ENCODE measurements around the gene BRI3BP.
"Not testable (repeated sequence)": the region's sequence is repeated elsewhere in the genome, so short reads cannot be mapped to it uniquely, and the experiment has no call there.

The BRI3BP gene

GRCh38 chr12:125021096-125021495 lies 27.7 kb downstream of the BRI3BP start:
- DNase-seq (ENCODE audit: low read depth in 1 of 2, low spot score in 1 of 2) = no peak

DNA sequence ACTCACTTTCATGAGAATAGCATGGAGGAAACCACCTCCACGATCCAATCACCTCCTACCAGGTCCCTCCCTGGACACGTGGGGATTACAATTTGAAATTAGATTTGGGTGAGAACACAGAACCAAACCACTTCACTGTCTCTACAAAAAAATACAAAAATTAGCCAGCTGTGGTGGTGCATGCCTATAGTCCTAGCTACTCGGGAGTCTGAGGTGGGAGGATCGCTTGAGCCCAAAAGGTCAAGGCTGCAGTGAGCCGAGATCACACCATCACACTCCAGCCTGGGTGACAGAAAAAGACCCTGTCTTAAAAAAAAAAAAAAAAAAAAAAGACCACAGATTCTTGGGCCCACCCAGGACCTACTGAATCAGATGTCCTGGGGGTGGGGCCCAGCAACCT lies 28.3 kb downstream of the BRI3BP start:
- no peak for DNase-seq (ENCODE audit: low read depth in 1 of 2, low spot score in 1 of 2)

- DNase-seq (ENCODE audit: low read depth in 1 of 2, low spot score in 1 of 2) = no peak
Observed at GRCh38 chr12:125023065-125023464, 29.6 kb downstream of the BRI3BP start.

DNA sequence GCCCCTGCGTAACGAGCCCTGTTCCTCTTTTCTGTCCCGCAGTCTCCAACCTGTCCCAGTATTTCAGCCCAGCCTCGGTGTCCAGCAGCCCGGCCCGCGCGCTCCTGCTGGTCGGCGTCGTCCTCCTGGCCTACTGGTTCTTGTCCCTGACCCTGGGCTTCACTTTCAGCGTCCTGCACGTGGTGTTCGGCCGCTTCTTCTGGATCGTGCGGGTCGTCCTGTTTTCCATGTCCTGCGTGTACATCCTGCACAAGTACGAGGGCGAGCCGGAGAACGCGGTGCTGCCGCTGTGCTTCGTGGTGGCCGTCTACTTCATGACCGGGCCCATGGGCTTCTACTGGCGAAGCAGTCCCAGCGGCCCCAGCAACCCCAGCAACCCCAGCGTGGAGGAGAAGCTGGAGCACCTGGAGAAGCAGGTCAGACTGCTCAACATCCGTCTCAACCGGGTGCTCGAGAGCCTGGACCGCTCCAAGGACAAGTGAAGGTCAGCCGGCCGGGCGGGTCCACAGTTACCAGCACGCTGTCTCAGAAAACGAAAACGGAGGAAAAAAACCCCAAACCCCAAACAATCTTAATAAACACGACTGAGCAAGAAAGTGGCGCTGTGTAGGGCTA lies 31.6 kb downstream of the BRI3BP start:
- no peak for DNase-seq (ENCODE audit: low read depth in 1 of 2, low spot score in 1 of 2)

DNA sequence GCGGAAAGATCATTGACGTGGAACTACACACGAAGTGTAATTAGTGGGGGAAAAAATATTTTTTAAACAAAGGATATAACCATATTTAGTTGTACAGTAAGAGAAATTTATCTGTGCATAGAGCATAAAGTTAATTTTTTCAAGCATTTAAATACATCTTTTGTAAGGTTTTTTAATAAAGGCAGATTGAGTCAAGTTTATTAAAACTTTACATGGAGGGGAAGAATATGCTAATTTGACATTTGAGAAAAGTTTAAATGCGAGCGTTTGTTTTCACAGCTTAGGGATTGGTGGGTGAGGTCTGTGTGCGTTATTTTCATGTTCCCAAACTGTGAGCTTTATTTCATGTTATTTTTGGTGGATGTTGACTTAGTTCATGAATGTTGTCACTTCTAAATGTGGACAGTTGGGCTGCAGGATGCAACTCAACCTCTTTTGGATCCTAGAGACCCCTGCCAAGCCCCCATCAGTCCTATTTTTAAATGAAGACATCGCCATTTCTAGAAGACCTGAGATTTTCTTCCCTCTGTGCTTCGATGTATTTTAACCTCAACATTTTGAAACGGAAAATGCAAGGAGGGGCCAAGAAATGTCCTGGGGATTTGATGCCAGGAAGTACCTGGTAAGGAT lies 32.3 kb downstream of the BRI3BP start:
- no peak for DNase-seq (ENCODE audit: low read depth in 1 of 2, low spot score in 1 of 2)

- DNase-seq (ENCODE audit: low read depth in 1 of 2, low spot score in 1 of 2) = no peak
Observed at GRCh38 chr12:125028106-125028505, 34.7 kb downstream of the BRI3BP start.

- DNase-seq (ENCODE audit: low read depth in 1 of 2, low spot score in 1 of 2) = no peak
Observed at GRCh38 chr12:125029761-125030358, 36.4 kb downstream of the BRI3BP start.

DNA sequence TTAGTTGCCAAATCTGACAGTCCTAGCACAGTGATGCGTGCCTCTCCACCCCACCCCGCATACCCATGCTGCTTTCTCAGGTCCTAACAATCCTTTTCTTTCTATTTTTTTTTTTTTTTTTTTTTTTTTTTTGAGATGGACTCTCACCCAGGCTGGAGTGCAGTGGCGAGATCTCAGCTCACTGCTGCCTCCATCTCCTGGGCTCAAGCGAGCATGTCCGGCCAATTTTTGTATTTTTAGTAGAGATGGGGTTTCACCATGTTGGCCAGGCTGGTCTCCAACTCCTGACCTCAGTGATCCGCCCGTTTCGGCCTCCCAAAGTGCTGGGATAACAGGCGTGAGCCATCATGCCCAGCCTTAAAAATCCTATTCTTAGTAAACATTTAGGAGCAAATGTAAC lies 38.0 kb downstream of the BRI3BP start:
- DNase-seq (ENCODE audit: low read depth in 1 of 2, low spot score in 1 of 2) = not testable (repeated sequence)

DNA sequence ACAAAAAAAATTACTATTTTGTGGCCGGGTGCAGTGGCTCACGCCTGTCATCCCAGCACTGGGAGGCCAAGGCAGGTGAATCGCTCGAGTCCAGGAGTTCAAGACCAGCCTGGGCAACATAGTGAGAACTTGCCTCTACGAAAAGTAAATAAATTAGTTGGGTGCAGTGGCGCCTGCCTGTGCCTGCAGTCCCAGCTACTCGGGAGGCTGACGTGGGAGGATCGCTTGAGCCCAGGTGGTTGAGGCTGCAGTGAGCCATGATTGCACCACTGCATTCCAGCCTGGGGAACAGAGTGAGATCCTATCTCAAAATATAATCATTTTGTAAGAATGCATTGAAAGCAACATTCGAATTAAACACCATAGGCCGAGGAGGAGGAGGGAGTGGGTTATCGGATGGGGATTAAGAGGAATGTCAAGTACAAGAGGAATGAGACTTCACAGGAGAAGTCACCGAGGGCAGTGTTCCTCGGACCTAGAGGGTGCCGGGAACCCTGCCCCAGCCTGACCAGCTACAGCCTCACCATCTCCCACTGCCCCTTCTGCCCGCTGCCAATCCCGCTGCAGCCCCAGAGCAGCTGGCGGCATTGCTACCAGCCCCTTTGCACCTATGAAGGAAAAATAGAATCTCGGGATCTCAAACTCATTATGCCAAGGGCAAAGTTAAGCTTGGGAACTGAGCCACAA lies 39.2 kb downstream of the BRI3BP start:
- DNase-seq (ENCODE audit: low read depth in 1 of 2, low spot score in 1 of 2) = no peak

DNA sequence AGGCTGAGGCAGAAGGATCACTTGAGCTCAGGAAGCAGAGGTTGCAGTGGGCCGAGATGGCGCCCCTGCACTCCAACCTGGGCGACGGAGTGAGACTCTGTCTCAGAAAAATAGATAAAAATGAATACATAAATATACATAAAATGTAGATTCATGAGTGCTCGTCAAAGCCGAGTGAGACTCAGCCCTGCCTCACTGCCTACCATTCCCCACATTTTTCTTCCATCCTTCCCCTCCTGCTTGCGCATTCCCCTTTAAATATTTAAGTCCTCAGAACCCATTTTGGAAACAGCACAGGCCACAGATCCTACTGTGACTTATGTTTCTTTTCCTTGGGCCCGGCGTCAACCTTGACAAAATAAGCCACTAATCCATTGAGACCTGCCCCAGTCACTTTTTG lies 39.8 kb downstream of the BRI3BP start:
- DNase-seq (ENCODE audit: low read depth in 1 of 2, low spot score in 1 of 2) = no peak

GRCh38 chr12:125038976-125039625 lies 45.7 kb downstream of the BRI3BP start:
- no peak for DNase-seq (ENCODE audit: low read depth in 1 of 2, low spot score in 1 of 2)

DNA sequence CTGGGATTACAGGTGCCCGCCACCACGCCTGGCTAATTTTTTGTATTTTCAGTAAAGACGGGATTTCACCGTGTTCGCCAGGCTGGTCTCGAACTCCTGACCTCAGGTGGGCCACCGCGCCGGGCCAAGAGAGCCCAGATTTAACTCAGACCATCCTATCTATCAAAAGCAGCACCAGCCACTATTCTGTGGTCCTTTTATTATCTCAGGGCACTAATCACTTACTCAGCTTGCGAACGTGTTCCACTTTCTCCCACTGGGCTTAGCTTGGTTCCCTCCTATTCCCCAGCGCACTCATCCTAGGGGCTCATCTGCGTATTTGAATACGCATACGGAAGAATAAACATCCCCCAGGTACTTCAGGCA lies 55.6 kb downstream of the BRI3BP start:
- peak in 1 of 2 donors; percentile 12 for DNase-seq (ENCODE audit: low read depth in 1 of 2, low spot score in 1 of 2)

- no peak for DNase-seq (ENCODE audit: low read depth in 1 of 2, low spot score in 1 of 2)
Observed at GRCh38 chr12:125050446-125050845, 57.0 kb downstream of the BRI3BP start.

DNA sequence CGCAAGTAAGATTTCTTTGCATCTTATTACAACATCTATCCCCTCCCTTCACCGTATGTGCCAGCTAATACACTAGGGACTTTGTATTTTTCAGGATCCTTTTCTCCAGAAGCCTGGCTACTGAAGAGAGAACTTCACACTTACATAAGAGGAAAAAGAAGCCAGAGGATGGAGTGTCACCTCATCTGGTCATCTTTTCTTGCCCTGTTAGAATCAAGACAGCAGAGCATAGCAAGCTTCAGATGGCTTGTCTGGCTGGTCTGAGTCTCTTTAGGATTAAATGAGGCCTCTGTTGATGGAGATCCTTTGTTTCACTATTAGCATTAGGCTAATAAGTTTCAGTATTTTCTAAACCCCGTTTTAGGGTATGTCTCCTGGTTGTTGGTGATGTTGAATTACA lies 57.4 kb downstream of the BRI3BP start:
- no peak for DNase-seq (ENCODE audit: low read depth in 1 of 2, low spot score in 1 of 2)

- no peak for DNase-seq (ENCODE audit: low read depth in 1 of 2, low spot score in 1 of 2)
Observed at GRCh38 chr12:125053821-125054220, 60.4 kb downstream of the BRI3BP start.

GRCh38 chr12:125055591-125055990 lies 62.1 kb downstream of the BRI3BP start:
- no peak for DNase-seq (ENCODE audit: low read depth in 1 of 2, low spot score in 1 of 2)

GRCh38 chr12:125056306-125056705 lies 62.9 kb downstream of the BRI3BP start:
- no peak for DNase-seq (ENCODE audit: low read depth in 1 of 2, low spot score in 1 of 2)

DNA sequence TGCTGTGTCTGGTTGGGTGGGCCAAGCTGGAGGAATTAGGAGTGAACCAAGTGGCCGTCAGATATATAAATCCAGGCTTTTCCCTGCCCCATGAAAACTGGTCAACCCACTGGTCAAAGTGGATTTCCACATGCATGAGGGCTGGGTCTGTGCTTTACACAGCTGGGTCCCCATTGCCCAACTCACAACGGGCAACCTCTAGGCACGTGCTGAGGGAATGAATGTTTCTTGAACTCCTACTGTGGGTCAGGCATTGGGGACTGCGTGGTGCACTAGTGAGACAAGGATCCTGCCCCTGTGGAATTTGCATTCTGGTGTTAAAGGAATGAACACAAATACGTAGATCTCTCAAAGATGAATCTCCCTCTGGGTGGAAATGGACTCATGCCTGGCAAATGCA lies 64.3 kb downstream of the BRI3BP start:
- DNase-seq (ENCODE audit: low read depth in 1 of 2, low spot score in 1 of 2) = no peak

DNA sequence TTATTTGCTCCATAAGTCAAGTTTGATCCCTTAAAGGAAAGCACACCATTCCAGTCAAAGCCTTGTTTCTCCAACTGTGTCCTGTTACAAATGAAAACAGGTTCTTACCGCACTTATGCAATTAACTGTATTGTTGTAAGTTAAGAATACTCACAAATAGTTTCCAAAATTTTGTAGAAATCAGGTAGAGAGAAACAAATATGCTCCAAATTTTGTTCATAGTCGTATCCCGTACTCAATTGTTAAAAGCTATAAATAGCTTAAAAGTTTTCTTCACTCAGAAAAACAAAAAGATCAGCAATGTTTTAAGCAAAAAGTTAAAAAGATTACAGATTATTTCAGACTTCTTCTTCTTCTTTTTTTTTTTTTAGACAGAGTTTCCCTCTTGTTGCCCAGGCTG lies 67.8 kb downstream of the BRI3BP start:
- no peak for DNase-seq (ENCODE audit: low read depth in 1 of 2, low spot score in 1 of 2)

DNA sequence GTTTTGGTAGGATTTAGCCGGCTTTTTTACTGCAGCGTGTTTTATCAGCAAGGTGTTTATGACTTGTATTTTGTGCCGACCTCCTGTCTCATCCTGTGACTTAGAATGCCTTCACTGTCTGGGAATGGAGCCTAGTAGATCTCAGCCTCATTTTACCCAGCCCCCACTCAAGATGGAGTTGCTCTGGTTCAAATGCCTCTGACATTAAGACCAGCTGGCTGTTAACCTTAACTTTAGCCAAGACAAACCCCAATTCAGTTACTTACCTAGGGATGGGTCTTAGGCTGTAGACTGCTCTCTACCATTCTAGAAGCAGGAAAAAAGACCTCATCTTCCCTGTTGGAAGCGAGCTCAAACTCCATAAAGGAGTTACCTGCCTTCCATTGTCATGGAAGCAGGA lies 70.1 kb downstream of the BRI3BP start:
- not testable (repeated sequence) for DNase-seq (ENCODE audit: low read depth in 1 of 2, low spot score in 1 of 2)

DNA sequence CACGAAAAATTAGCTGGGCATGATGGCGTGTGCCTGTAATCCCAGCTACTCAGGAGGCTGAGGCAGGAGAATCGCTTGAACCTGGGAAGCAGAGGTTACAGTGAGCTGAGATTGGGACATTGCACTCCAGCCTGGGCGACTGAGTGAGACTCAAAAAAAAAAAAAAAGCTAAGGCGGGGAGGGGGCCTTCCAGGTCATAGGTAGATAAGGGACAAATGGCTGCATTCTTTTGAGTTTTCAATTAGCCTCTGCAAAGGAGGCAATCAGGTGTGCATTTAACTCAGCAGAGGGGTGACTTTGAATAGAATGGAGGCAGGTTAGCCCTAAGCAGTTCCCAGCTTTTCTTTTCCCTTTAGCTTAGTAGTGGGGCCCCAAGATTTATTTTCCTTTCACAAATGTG lies 71.0 kb downstream of the BRI3BP start:
- DNase-seq (ENCODE audit: low read depth in 1 of 2, low spot score in 1 of 2) = no peak
